ENCODE results near the gene NR4A1.

The NR4A1 gene

DNA sequence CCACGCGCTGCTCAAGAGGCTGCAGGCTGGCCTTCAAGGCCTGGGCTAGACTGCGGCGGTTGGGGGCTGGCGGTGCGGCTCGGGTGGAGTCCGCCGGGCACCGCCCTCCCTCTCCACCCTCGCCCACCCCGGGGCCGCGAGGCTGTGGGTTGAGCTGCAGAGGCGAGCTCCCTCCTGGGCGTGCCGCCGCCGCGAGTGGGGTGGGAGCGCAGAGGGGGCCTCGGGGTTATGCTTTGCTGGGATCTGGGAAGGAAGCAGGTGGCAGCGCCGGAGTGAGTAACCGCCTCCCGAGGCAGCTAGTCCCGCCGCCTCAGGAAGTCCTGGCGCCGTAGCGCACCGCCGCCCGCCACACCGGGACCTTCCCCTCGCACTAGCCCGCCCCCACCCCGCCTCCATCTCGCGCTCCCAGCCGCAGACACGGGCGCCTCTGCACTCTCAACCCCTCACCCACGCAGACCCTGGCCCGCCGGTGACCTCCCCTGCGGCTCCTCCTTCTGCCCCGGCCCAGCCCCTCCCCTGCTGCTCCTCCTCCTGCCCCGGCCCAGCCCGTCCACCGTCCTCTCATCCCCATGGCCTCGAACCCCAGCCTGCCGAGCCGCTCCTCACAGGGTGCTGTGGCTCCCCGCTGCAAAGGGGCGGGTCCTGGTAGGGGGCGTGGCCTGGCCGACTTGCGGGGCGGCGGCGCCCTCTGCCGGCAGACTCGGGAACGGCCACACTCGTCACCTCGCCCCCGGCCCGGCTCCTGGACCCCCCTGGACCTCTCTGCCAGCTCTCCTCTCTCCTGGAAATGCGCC lies 27.9 kb upstream of the NR4A1 start (continued):
- TF ChIP-seq ZBTB10 (tag by site-specific recombination; IDR thresholded peaks at IDR 0.05) (peak; percentile 87), KLF17 (tag by site-specific recombination; IDR thresholded peaks at IDR 0.05) (peak; percentile 79; the same call in 1 of the 2 replicates), TCF7L2 (IDR thresholded peaks at IDR 0.05; ENCODE audit: borderline replicate concordance, low read depth, low read length) (no peak), SP7 (tag by site-specific recombination; IDR thresholded peaks at IDR 0.05) (peak; percentile 63; the same call in 1 of the 2 replicates), SALL2 (tag by site-specific recombination; IDR thresholded peaks at IDR 0.05; ENCODE audit: borderline replicate concordance) (no peak), ZNF501 (tag by site-specific recombination; IDR thresholded peaks at IDR 0.05) (peak; percentile 54; the same call in 1 of the 2 replicates), ZNF654 (tag by site-specific recombination; IDR thresholded peaks at IDR 0.05; ENCODE audit: low read depth) (peak; percentile 68), ZNF549 (tag by site-specific recombination; IDR thresholded peaks at IDR 0.05) (no peak), ZNF223 (tag by site-specific recombination; IDR thresholded peaks at IDR 0.05) (no peak), ZNF24 (tag by site-specific recombination; IDR thresholded peaks at IDR 0.05) (no peak), ZSCAN16 (tag by site-specific recombination; IDR thresholded peaks at IDR 0.05) (no peak), ZXDB (tag by site-specific recombination; IDR thresholded peaks at IDR 0.05) (peak; percentile 67; the same call in 1 of the 2 replicates), ZFP3 (tag by site-specific recombination; IDR thresholded peaks at IDR 0.05; ENCODE audit: low read depth) (no peak), ZNF16 (tag by site-specific recombination; IDR thresholded peaks at IDR 0.05; ENCODE audit: low read depth) (peak; percentile 93), ZBTB17 (tag by site-specific recombination; IDR thresholded peaks at IDR 0.05) (peak; percentile 80), ZNF266 (tag by site-specific recombination; IDR thresholded peaks at IDR 0.05; ENCODE audit: low read depth) (no peak), ZNF292 (tag by site-specific recombination; IDR thresholded peaks at IDR 0.05; ENCODE audit: borderline replicate concordance, low read depth) (no peak), ZNF112 (tag by site-specific recombination; IDR thresholded peaks at IDR 0.05) (no peak)
- TF ChIP-seq, protein P1, sequence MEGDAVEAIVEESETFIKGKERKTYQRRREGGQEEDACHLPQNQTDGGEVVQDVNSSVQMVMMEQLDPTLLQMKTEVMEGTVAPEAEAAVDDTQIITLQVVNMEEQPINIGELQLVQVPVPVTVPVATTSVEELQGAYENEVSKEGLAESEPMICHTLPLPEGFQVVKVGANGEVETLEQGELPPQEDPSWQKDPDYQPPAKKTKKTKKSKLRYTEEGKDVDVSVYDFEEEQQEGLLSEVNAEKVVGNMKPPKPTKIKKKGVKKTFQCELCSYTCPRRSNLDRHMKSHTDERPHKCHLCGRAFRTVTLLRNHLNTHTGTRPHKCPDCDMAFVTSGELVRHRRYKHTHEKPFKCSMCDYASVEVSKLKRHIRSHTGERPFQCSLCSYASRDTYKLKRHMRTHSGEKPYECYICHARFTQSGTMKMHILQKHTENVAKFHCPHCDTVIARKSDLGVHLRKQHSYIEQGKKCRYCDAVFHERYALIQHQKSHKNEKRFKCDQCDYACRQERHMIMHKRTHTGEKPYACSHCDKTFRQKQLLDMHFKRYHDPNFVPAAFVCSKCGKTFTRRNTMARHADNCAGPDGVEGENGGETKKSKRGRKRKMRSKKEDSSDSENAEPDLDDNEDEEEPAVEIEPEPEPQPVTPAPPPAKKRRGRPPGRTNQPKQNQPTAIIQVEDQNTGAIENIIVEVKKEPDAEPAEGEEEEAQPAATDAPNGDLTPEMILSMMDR (tag by site-specific recombination; IDR thresholded peaks at IDR 0.05) = peak; percentile 98
- TF ChIP-seq, protein P2, sequence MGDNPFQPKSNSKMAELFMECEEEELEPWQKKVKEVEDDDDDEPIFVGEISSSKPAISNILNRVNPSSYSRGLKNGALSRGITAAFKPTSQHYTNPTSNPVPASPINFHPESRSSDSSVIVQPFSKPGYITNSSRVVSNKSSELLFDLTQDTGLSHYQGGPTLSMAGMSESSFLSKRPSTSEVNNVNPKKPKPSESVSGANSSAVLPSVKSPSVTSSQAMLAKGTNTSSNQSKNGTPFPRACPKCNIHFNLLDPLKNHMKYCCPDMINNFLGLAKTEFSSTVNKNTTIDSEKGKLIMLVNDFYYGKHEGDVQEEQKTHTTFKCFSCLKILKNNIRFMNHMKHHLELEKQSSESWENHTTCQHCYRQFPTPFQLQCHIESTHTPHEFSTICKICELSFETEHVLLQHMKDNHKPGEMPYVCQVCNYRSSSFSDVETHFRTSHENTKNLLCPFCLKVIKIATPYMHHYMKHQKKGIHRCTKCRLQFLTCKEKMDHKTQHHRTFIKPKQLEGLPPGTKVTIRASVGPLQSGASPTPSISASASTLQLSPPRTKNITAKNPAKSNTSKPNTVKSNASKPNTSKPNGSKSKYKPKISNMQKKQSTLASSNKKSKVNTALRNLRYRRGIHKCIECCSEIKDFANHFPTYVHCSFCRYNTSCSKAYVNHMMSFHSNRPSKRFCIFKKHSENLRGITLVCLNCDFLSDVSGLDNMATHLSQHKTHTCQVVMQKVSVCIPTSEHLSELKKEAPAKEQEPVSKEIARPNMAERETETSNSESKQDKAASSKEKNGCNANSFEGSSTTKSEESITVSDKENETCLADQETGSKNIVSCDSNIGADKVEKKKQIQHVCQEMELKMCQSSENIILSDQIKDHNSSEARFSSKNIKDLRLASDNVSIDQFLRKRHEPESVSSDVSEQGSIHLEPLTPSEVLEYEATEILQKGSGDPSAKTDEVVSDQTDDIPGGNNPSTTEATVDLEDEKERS (tag by site-specific recombination; IDR thresholded peaks at IDR 0.05) = no peak
- TF ChIP-seq, protein P3, sequence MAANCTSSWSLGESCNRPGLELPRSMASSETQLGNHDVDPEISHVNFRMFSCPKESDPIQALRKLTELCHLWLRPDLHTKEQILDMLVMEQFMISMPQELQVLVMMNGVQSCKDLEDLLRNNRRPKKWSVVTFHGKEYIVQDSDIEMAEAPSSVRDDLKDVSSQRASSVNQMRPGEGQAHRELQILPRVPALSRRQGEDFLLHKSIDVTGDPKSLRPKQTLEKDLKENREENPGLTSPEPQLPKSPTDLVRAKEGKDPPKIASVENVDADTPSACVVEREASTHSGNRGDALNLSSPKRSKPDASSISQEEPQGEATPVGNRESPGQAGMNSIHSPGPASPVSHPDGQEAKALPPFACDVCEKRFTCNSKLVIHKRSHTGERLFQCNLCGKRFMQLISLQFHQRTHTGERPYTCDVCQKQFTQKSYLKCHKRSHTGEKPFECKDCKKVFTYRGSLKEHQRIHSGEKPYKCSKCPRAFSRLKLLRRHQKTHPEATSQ (tag by site-specific recombination; IDR thresholded peaks at IDR 0.05) = no peak
